IPS-18c (cell line): ENCODE results near the gene ZFHX3.
A peak's percentile ranks its signal among the peaks of the same experiment; 100 is the strongest.

ENCODE experiments used
- H3K4me3 ChIP-seq: 2 replicates; pipeline ENCODE4 v1.7.0; 2013; ENCODE audit warnings: low read depth, mild to moderate bottlenecking, low read length, moderate library complexity; ENCODE audit not compliant: insufficient read depth
- H3K9me3 ChIP-seq: one replicate; pipeline ENCODE4 v1.6.1; 2013; ENCODE audit warnings: mild to moderate bottlenecking, low read length, moderate library complexity; ENCODE audit not compliant: control insufficient read depth, insufficient read depth

Gene ZFHX3

DNA sequence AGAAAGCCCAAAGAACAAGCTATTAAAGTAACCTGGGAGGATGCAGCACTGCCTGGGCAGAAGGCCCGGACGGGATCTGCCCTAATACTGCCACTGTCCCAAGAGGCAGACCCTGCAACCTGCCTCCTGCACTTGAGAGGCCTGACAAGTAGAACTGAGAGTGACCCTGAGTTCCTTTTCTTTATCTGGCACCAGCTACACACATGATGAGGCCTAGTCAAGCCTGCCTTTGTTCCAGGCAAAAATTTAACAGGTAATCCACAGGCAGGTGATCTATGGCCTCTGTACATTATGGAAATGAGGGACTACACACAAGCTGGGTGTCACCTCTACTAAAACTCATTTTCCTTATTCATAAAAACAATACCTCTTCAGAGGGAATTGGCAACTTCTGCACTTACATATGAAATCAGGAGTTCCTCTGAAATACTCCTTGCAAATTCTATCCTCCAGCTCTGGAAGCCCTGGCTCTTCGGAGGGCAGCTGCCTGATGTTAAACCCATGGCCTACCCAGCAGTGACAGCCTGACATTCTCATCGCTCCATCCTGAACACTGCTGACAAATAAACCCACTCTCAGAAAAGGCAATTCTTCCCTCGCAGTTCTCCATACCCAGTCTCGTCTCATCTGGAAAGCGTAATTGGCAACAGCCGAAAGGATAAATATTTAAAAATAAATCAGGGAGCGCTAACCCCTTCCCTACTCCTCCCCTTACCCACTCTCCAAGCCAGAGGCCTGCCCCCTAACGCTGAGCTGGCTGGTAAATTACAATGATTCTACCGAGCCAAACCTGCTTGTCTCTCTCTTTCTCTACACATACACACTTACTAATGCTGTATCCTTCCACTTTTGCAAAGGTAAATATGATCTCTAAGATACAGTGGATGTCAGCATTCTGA lies 2.5 kb upstream of the ZFHX3 start:
- no peaks in the 10 kb centered on the region for H3K9me3 ChIP-seq

DNA sequence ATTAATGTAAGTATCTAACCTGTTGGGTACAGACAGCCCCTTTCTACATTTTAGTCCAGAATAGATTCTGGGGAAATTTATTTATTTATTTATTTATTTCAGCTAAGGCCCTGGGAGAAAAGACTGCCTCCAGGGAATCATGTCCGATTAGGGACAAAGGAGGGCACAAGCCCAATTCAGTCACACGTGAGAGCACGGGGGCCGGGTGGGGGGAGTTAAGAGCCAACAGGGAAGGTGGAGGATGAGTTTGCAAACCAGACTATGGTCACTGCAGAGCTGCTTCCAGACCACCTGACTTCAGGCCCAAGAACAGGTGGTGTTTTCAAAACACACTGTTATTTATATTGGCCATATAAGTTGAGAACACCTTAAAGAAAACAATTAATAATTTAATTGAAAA lies 1.6 kb upstream of the ZFHX3 start:
- no peak overlapping the region for H3K4me3 ChIP-seq

More for the DNA sequence above, 2.5 kb upstream of the ZFHX3 start:
- no peak overlapping the region for H3K4me3 ChIP-seq

DNA sequence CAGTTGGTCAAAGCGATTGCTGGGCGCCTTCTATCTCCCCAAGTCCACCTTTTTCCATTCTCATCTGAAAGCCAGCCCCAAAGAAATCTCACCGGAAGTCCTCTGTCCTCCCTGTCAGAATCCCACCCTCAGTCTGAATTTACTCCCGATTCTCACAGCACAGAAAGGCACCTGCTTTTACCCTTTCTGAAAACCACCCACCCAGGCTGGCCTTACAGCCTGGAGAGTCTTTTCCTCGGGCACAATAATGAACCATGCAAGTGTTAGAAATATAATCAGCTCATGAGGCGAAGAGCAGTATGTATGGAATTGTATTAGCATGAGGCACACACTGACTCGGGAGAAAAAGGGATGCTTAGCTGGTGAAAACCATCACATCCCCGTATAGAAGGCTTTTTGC lies 1.2 kb upstream of the ZFHX3 start:
- no peak overlapping the region; the same call in 1 of the 2 replicates for H3K4me3 ChIP-seq

More for the DNA sequence above, 1.6 kb upstream of the ZFHX3 start:
- H3K9me3 ChIP-seq, result no peaks in the 10 kb centered on the region

GRCh38 chr16:73048292-73049080 lies 558 bp upstream of the ZFHX3 start:
- peak overlapping the region; percentile 58; the same call in 1 of the 2 replicates for H3K4me3 ChIP-seq
- no peaks in the 10 kb centered on the region for H3K9me3 ChIP-seq

More for the DNA sequence above, 1.2 kb upstream of the ZFHX3 start:
- no peaks in the 10 kb centered on the region for H3K9me3 ChIP-seq

DNA sequence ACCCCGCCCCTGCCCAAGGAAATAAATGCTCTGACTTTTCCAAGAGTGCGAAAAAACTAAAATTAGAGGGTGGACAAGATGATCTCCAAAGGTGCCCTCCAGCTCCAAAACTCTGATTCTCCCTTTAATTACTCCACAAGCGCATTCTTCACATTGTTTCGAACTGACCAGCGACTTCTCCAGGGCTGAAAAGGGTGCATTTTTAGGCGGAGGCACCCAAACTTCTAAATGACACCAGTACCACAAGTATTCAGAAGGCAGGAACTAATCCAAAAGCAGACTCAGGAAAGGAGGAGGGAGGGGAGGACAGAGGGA lies 750 bp downstream of the ZFHX3 start:
- peak overlapping the region; percentile 58 for H3K4me3 ChIP-seq

GRCh38 chr16:73046849-73047214 lies 1.1 kb downstream of the ZFHX3 start:
- H3K4me3 ChIP-seq, result no peak overlapping the region; the same call in 1 of the 2 replicates
- H3K9me3 ChIP-seq, result no peaks in the 10 kb centered on the region

More for the DNA sequence above, 750 bp downstream of the ZFHX3 start:
- H3K9me3 ChIP-seq, result no peaks in the 10 kb centered on the region

DNA sequence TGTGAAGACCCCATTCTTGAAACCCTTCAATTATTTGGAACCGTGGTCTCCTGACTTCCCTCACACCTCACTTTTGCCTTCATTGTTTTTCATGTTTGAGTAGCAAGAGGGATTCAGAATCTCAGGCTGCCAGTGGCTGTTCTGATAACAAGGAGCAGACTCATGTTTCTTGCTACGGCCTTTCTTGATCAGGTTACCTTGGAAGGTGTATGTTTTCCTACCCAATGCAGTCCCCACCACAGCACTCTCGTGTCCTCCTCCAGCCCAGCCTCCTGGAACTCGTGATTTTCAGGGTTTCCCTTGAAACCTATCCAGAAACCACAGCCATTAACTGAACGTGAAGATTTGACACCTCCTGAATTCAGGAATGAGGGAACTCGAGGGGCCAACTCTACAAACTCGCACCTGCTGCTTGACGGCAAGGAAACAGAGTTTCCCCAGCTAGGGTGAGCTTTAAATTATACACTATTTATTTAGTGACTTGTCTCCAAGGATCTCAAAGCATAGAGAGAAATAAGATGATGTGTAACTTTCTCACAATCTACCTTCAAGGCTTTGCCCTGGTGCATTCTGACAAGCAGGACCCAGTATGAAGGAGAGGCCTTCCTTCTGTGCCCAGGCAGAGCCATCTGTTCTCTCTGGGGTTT lies 1.6 kb downstream of the ZFHX3 start:
- H3K9me3 ChIP-seq, result no peaks in the 10 kb centered on the region
- H3K4me3 ChIP-seq, result no peak overlapping the region

GRCh38 chr16:73043828-73044467 lies 4.0 kb downstream of the ZFHX3 start:
- H3K4me3 ChIP-seq, result no peak overlapping the region
- no peaks in the 10 kb centered on the region for H3K9me3 ChIP-seq

- no peak overlapping the region for H3K4me3 ChIP-seq
- H3K9me3 ChIP-seq, result peaks cover 2% of the 10 kb centered on the region
These were observed 5.1 kb downstream of the ZFHX3 start for GRCh38 chr16:73042807-73043206.

- Histone ChIP-seq H3K4me3 (no peak overlapping the region), H3K9me3 (peaks cover 2% of the 10 kb centered on the region)
These were observed 6.3 kb downstream of the ZFHX3 start for GRCh38 chr16:73041676-73042075.

DNA sequence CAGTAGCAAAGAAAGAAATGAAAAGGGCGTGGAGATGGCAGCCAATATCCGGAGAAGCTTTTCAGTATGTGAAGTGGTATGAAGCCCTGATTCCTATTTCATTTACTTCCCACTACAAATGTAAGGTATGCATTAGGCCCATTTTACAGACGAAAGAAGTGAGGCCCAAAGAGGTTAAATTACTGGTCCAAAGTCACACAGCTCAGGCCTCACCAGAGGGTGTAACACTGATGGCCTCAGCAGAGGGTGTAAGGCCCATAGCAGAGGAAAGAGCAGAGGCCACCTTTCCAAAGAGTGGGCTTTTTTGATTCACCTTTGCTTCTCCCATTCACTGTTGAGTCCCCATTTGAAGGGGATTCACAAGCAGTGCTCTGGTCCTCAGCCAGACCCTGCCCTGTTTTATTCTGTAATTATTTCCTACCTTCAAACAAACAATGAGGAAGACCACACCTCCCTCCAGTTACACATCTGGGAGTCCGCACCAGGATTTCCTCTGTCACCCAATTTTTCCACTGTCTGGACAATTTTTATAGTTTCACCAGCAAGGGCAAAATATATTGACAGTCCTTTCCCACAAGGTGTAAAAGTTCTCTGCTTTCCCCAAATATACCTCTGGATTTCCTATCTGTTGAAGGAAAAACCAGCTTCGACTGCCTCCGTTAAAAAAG lies 7.1 kb downstream of the ZFHX3 start:
- no peak overlapping the region for H3K4me3 ChIP-seq

GRCh38 chr16:73040136-73040535 lies 7.8 kb downstream of the ZFHX3 start:
- Histone ChIP-seq H3K9me3 (peaks cover 2% of the 10 kb centered on the region), H3K4me3 (no peak overlapping the region; the same call in 1 of the 2 replicates)

More for the DNA sequence above, 7.1 kb downstream of the ZFHX3 start:
- peaks cover 2% of the 10 kb centered on the region for H3K9me3 ChIP-seq

DNA sequence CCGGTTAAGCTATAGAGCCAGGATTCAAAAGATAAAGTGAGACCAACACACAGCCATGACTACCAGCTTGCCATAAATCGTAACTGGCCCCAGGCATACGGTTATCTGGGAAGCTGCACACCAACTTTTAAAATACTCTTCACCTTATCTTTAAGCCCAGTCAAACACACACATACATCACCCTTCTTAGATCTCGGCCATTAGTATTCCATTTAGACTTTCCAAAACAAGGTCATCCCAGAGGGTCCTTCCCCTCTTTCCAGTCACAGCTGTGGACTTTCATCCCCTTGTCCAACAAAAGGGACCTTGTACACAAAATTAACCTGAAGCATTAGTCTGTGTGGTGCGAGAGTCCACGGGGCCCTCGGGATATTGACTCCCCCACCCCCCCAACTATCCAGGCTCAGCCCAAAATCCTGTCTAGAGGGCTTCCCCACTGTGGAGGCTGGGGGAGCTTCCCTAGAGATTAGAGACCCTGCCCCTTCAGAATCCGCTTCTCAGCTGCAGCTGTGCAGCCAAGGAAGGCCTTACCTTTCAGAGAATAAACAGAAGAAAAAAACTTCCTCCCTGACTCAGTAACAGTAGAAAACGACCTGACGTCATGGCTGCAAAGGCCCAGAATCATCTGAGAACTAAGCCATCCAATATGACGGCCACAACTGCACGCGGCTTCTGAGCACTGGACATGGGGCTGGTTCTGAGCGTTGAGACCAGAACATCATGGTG lies 9.9 kb downstream of the ZFHX3 start:
- Histone ChIP-seq H3K9me3 (peaks cover 2% of the 10 kb centered on the region), H3K4me3 (no peak overlapping the region)

DNA sequence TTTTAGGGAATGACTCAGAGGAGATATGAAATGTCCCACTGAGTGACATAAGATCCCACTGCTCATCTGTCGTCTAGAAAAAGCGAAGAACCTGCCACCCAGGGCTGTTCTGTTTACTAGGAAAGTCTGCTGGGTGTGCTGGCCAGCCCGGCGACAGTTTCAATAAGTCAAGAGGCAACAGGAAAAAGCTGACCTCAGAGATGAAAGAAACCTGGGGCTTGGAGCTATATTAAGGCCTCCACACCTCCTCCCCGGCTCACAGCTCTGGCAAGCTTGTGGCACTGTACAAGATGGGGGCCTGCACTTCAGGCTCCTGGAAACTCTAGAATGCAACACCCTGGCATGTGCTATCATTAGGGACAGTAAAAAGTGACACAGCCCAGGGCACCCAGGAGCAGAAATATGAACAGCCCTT lies 10.6 kb downstream of the ZFHX3 start:
- no peak overlapping the region for H3K4me3 ChIP-seq
- H3K9me3 ChIP-seq, result peaks cover 5% of the 10 kb centered on the region

- H3K4me3 ChIP-seq, result peak overlapping the region; percentile 28
These were observed 11.7 kb downstream of the ZFHX3 start for GRCh38 chr16:73036074-73036826.

More at GRCh38 chr16:73036074-73036826, 11.7 kb downstream of the ZFHX3 start:
- H3K9me3 ChIP-seq, result peaks cover 5% of the 10 kb centered on the region
